PFSK-1 (cell line): ENCODE measurements around the gene MYORG.

Source experiments
- FOXP2 ChIP-seq: optimal IDR thresholded peaks from 2 replicates; pipeline ENCODE3; 2011; ENCODE audit warnings: borderline replicate concordance, control low read depth, inconsistent platforms; ENCODE audit not compliant: insufficient read depth; ENCODE audit errors: extremely low read length, extremely low read depth
- POLR2AphosphoS5 ChIP-seq: IDR thresholded peaks from 2 replicates; pipeline ENCODE4 v1.6.1; 2012; ENCODE audit warnings: low read depth, mild to moderate bottlenecking, control low read depth, low read length, moderate library complexity
- REST ChIP-seq, 2 experiments: IDR thresholded peaks; 2 replicates each; pipeline versions ENCODE4 v1.6.1 to v1.8.0; 2011 to 2012; ENCODE audit warnings: low read depth in 2 of 2, low read length in 2 of 2, control low read depth in 1 of 2, inconsistent platforms in 1 of 2, mild to moderate bottlenecking in 1 of 2, moderate library complexity in 1 of 2; ENCODE audit not compliant: insufficient read depth in 1 of 2
- SIN3A ChIP-seq: IDR thresholded peaks from 2 replicates; pipeline ENCODE4 v1.6.1; 2012; ENCODE audit warnings: mild to moderate bottlenecking, low read length, moderate library complexity, borderline replicate concordance; ENCODE audit not compliant: insufficient read depth
- TAF1 ChIP-seq: IDR thresholded peaks from 2 replicates; pipeline ENCODE4 v1.6.1; 2012; ENCODE audit warnings: low read length, control low read depth, borderline replicate concordance; ENCODE audit not compliant: insufficient read depth

The MYORG gene

GRCh38 chr9:34380511-34381315, 4.0 kb upstream of the MYORG start:
- TF ChIP-seq POLR2AphosphoS5 (no peak), REST (IDR thresholded peaks at IDR 0.05; ENCODE audit: insufficient read depth in 1 of 2, low read depth in 2 of 2, low read length in 2 of 2) (no peak), FOXP2 (no peak), TAF1 (no peak), SIN3A (no peak)

GRCh38 chr9:34380034-34380510, 3.4 kb upstream of the MYORG start:
- TF ChIP-seq FOXP2: no peak
- no peak for TF ChIP-seq TAF1
- TF ChIP-seq REST (IDR thresholded peaks at IDR 0.05; ENCODE audit: insufficient read depth in 1 of 2, low read depth in 2 of 2, low read length in 2 of 2): no peak
- TF ChIP-seq SIN3A: no peak
- no peak for TF ChIP-seq POLR2AphosphoS5

GRCh38 chr9:34379334-34380033, 2.8 kb upstream of the MYORG start:
- no peak for TF ChIP-seq TAF1

GRCh38 chr9:34378376-34379060, 1.8 kb upstream of the MYORG start:
- no peak for TF ChIP-seq POLR2AphosphoS5
- TF ChIP-seq FOXP2: no peak
- TF ChIP-seq REST (IDR thresholded peaks at IDR 0.05; ENCODE audit: insufficient read depth in 1 of 2, low read depth in 2 of 2, low read length in 2 of 2): no peak

- TF ChIP-seq POLR2AphosphoS5: no peak
- TF ChIP-seq TAF1: no peak
- no peak for TF ChIP-seq SIN3A
- TF ChIP-seq FOXP2: no peak
- no peak for TF ChIP-seq REST (IDR thresholded peaks at IDR 0.05; ENCODE audit: insufficient read depth in 1 of 2, low read depth in 2 of 2, low read length in 2 of 2)
Observed at GRCh38 chr9:34377404-34377746, 677 bp upstream of the MYORG start.
